ENCODE measurements around the gene VAV3.
"Not testable (repeated sequence)": the region's sequence is repeated elsewhere in the genome, so short reads cannot be mapped to it uniquely, and the experiment has no call there.

The VAV3 gene

DNA sequence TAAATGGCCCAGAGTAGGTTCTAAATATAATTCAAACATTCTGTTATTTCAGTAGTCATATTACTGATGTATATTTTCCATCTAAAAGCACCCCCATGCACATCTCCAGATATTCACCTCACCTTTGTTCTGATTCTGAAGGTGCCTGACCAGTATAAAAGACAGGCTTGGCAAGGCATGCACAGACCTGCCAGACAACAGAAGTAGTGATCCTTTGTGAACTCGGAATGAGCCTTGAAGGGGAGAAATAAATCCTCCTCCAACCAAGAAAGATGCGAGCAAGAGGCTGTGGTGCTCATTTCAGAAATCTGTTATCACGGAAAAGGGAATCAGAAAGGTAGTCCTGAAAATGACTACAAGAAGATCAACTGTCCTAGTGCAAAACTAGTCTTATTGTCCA is 287.3 kb downstream of the VAV3 start:
- DNase-seq, result no peak

DNA sequence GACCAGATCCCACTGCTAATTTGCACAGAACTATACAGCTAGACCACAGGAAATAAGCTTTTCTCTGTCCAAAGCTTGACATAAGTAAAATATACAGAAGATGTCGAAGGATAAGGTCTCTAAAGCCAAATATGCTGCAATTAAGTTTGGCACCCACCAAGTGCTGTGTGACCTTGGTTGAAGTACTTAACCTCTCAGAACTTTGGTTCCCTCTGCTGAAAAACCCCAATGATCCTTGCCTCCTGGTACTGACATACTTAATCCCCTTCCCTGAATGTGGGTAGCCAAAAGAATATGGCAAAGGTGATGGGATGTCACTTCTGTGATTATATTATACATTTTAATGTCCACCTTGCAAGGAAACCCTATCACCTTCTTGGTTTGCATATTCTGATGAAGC is 290.5 kb downstream of the VAV3 start:
- DNase-seq, result no peak

- no peak for DNase-seq
Observed at GRCh38 chr1:107673006-107673405, 292.0 kb downstream of the VAV3 start.

DNA sequence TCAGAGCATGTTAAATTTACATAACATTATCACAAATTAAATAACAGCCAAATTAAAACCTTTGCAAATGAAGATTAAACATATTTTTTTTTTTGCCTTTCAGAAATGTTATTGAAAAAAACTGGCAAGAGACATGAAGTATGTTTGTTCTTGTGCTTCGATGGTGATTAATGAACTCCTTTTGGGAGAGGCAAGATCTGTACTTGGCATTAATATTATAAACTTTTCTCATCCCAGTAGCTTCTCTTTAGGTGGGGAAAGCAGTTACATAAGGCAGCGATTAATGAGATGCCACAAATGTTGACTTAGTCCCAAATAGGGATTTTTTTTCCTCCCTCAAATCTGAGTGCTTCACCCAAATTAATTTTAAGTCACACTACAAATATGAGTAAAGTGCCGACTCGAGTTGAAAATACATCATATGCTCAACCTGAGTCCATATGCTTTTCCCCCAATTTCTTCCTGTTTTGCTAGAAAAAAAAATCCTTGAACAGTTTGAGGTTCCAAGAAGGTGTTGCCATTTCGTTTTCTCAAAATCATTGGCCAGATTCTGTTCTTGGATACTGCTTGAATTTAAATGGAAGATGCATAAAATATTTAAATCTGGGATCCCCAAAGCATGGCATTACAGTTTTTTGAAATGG is 294.5 kb downstream of the VAV3 start:
- no peak for DNase-seq

- no peak for DNase-seq
Observed at GRCh38 chr1:107669996-107670395, 295.0 kb downstream of the VAV3 start.

DNA sequence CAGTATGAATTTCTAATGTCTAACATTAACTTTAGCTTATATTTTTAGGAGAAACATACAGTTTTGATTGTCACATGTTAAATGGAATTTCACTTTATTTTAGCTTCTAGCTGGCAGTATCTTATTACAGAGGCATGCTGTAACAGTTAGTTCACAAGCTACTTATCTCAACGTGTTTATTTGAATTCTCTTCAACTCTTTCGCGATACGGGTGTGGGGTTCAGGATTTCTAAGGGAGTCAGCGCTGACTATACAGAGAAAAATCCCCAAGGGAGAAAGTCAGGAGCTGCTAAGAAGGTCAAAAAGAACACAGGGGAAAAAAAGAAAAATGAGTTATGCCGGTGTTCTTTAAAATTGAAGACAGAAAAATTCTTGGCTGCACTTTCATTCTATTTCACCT is 296.2 kb downstream of the VAV3 start:
- DNase-seq, result no peak

DNA sequence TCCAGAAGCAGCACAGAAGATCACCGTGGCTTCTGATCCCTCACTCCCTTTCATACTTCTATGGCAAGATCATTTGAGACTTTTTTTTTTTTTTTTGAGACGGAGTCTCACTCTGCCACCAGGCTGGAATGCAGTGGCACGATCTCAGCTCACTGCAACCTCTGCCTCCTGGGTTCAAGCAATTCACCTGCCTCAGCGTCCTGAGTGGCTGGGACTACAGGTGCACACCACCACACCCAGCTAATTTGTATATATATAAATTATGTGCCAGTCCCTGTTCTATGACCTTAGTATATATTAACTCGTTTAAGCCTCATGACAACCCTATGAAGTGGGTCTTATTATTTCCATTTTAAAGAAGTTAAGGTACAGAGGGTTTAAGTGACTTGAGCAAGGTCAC is 298.5 kb downstream of the VAV3 start:
- DNase-seq, result no peak

GRCh38 chr1:107664982-107665925 is 299.7 kb downstream of the VAV3 start:
- no peak for DNase-seq

GRCh38 chr1:107662971-107663370 is 302.0 kb downstream of the VAV3 start:
- no peak for DNase-seq

DNA sequence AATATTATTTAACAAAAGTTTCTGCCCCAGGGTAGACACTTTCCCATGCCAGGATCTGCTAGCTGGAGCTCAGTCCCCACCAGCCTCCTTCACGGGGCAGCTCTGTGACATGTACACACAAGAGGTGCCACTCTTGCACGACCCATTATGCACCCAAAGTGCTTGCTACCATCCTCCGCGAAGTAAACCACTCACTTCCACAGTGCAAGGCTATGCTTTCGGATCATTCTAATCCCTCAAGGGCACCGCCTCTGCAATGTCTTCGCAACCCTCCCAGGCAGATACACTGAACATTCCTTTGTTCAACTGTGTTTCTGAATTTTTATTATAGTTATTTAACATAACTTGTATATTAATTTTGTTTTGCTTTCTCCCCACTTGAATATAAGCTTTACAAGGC is 303.8 kb downstream of the VAV3 start:
- DNase-seq, result no peak

- DNase-seq, result no peak
Observed at GRCh38 chr1:107659961-107660360, 305.0 kb downstream of the VAV3 start.

- DNase-seq, result no peak
Observed at GRCh38 chr1:107657356-107657755, 307.6 kb downstream of the VAV3 start.

- no peak for DNase-seq
Observed at GRCh38 chr1:107653765-107654164, 311.2 kb downstream of the VAV3 start.

DNA sequence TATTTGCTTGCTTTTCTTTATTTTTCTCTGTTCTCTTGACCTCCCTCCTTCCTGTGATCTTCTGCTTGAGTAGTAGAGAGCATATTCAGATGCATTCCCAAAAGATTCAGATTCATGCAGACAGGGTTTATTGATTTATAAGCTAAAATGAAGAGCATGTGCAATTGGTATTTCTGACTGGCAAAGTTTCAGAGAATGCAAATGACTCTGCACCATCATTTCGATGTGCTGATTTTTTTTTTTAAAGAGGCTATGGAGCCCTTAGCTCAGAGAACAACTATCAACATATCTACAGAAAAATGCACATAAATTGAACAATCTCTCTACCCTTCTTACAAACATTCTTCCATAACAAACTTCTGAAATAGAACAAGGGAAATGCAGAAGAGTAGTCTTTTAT is 312.0 kb downstream of the VAV3 start:
- no peak for DNase-seq

GRCh38 chr1:107650825-107651224 is 314.2 kb downstream of the VAV3 start:
- DNase-seq, result not testable (repeated sequence)

- no peak for DNase-seq
Observed at GRCh38 chr1:107649023-107649422, 316.0 kb downstream of the VAV3 start.

DNA sequence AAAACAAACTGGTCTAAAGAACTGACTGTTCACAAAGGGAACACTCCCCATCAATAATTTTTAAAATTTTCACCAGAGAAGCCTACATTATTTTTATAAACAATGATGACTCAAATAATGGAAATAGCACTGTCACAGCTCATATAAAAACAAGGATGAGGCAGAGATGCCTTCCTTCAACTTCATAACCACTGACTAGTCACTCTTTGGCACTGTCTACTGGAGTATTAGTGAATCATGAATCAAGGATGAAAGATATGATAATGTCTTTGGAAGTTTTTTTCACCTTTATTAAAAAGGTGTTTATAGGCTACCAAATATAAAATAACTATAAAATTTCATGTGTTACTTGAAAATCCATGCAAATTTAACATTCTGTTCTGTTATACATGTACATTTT is 316.9 kb downstream of the VAV3 start:
- DNase-seq, result no peak

DNA sequence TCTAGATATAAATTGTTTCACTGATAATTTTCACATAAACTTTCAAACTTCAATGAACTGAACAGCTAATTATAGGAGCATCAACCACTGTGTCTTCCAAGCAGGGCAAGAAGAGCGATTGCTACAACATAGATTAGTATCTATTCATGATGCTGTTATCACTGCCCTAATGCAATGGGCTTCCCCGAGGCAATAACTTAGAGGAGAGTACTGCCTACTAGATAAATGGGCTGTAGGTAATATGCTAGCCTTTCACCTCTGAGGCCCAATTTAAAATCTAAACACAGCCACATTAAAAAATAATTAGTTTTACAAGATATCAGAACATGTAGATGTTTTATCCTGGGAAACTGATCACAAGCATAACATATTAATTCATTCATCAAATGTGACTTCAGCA is 318.0 kb downstream of the VAV3 start:
- no peak for DNase-seq

- no peak for DNase-seq
Observed at GRCh38 chr1:107643766-107644165, 321.2 kb downstream of the VAV3 start.

GRCh38 chr1:107640207-107640606 is 324.8 kb downstream of the VAV3 start:
- DNase-seq, result no peak

- no peak for DNase-seq
Observed at GRCh38 chr1:107637101-107637500, 327.9 kb downstream of the VAV3 start.

- DNase-seq, result no peak
Observed at GRCh38 chr1:107633596-107633995, 331.4 kb downstream of the VAV3 start.

GRCh38 chr1:107626073-107626796 is 338.7 kb downstream of the VAV3 start:
- no peak for DNase-seq
